Heart left ventricle (tissue), 16 donors: ENCODE data around the gene RBBP5. TPM values are rescaled to one million over a fixed set of nuclear protein-coding genes. Genes with fewer than 3 reads are reported as not detected.

Experiments
- ATAC-seq, 4 donors: fragments of 200-7000 bp; cut with Tn5 transposase; one replicate each; pipeline ENCODE4 v1.9.1; 2020 to 2022; ENCODE audit warnings: moderate library complexity in 4 of 4, mild to moderate bottlenecking in 3 of 4, moderate number of reproducible peaks in 1 of 4
- DNase-seq, 5 donors: peaks; one replicate each; pipeline ENCODE4 v3.0.0-alpha.2; 2020
- H3K27ac ChIP-seq, 12 donors: fragments of 200-600 bp; sonication (generic) in 4 of 12; one replicate each; pipeline versions ENCODE4 v1.5.0 to v1.8.0; 2016 to 2022; ENCODE audit warnings: mild to moderate bottlenecking in 2 of 12
- H3K27me3 ChIP-seq, 9 donors: fragments of 200-600 bp; sonication (generic) in 2 of 9; one replicate each; pipeline versions ENCODE4 v1.5.1 to v1.8.0; 2016 to 2022; ENCODE audit warnings: mild to moderate bottlenecking in 3 of 9
- H3K36me3 ChIP-seq, 9 donors: fragments of 200-600 bp; sonication (generic) in 2 of 9; one replicate each; pipeline versions ENCODE4 v1.5.0 to v1.8.0; 2018 to 2022; ENCODE audit warnings: mild to moderate bottlenecking in 2 of 9
- H3K4me1 ChIP-seq, 12 donors: fragments of 200-600 bp; sonication (generic) in 4 of 12; one replicate each; pipeline versions ENCODE4 v1.5.0 to v1.8.0; 2016 to 2022; ENCODE audit warnings: mild to moderate bottlenecking in 3 of 12
- H3K4me3 ChIP-seq, 12 donors: fragments of 200-600 bp; sonication (generic) in 4 of 12; one replicate each; pipeline versions ENCODE4 v1.5.0 to v1.8.0; 2017 to 2022; ENCODE audit warnings: mild to moderate bottlenecking in 9 of 12, moderate library complexity in 4 of 12
- H3K9me3 ChIP-seq, 12 donors: fragments of 200-600 bp; sonication (generic) in 4 of 12; one replicate each; pipeline versions ENCODE4 v1.5.0 to v1.8.0; 2016 to 2022; ENCODE audit warnings: mild to moderate bottlenecking in 1 of 12
- POLR2A ChIP-seq, 2 donors: fragments of 450-650 bp; IDR thresholded peaks; one replicate each; pipeline ENCODE4 v1.6.1; 2017; ENCODE audit warnings: antibody characterized with exemption in 2 of 2, mild to moderate bottlenecking in 2 of 2, moderate library complexity in 2 of 2
- WGBS, 4 donors: extraction: QIAGEN DNeasy Blood & Tissue Kit in 2 of 4; methylation state at CpG; one replicate each; pipeline versions ENCODE4 v1.1.5 to v1.1.7; 2013 to 2018; 5-methylcytosine and 5-hydroxymethylcytosine counted together
- intact Hi-C, 10 donors: fragments of 100-400 bp; cut with DNase I; formaldehyde crosslinking; loops; one replicate each; pipeline versions ENCODE4 v1.11.1 to v1.14.2; 2022
- polyA plus RNA-seq, 2 donors: library from polyadenylated mRNA; stranded (reverse); fragments of 200-250 nt; gene quantifications; one replicate each; pipeline ENCODE4 v1.2.3, GENCODE V29; 2013
- total RNA-seq, 9 donors: library from RNA; depleted of rRNA in 2 of 9; stranded (reverse); fragments of >200 nt in 2 of 9; fragmentation: NEBNext Ultra II Directional in 3 of 9; extraction: Animal tissue kit (Norgen Biotek cat#: 25700) in 3 of 9; gene quantifications; one replicate each; pipeline versions ENCODE4 v1.1.0 to v1.2.4, GENCODE V29; 2016 to 2023
- TF ChIP-seq, protein P1 (sequence below), 12 donors: fragments of 200-600 bp; sonication (generic) in 4 of 12; IDR thresholded peaks; one replicate each; pipeline versions ENCODE4 v1.5.0 to v1.8.0; 2018 to 2022; ENCODE audit warnings: antibody characterized with exemption in 12 of 12, mild to moderate bottlenecking in 5 of 12
- donor health status: ischemic (EF 13 %, LVEDD 7.1; RV severe dilation, severe dysfunction).
- donor health status: healthy with polysubstance abuse.
- donor health status: DM: no; HTN: yes; CAD: no.
- donor health status: DM: no; HTN: no; CAD: no.
- donor health status: ischemic (EF 25% LVEDD 6.9; RV normal size, moderate dysfunction).
- donor health status: ischemic (EF 25% LVEDD 5.7; RV mildly dilated, moderate dysfunction).
- donor health status: healthy.
- donor health status: DM: yes; HTN: yes; CAD: no.
- donor health status: ischemic (EF 35%, LVEDD 5.7; RV mildly dilated, moderate dysfunction).
- donor health status: nonischemic (EF 11% LVEDD 7.7; RV severe dilation, severe dysfunction).
- donor health status: DM: yes; HTN: yes; CAD: no.
- donor health status: PGD.
- donor health status: ischemic (EF 29% LVEDD 5.4; RV normal size, mild dysfunction).
- donor health status: nonischemic (EF 23%, LVEDD 6.1; RV moderate dilation, normal function).

Gene RBBP5
- total and polyA plus RNA-seq, 11 donors = 3.8 to 12.1 (median 9.5) TPM

DNA sequence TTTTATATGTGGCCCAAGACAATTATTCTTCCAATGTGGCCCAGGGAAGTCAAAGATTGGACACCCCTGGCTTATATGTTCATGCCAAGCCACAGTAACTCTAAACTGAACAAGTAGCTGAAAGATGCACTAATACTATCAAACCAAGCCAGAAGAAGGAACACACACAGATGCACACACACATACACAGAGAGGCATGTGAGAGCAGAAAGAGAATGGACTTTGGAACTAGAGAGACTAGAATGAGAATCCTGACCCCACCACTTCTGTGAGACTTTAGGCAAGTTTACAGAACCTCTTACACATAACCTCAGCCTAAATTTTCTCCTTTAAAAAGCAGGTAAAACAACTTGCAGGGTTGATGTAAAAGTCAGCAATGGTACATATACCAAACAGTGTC lies 26.4 kb downstream of the RBBP5 start:
- ATAC-seq (no peak), DNase-seq (no peak)
- H3K9me3 ChIP-seq = no peaks in the 10 kb centered on the region
- no peaks in the 10 kb centered on the region for H3K4me1 ChIP-seq
- no peak overlapping the region for H3K27ac ChIP-seq
- H3K36me3 ChIP-seq = peaks cover 0 to 98% (median 95%) of the 10 kb centered on the region in 9 donors
- no peak for TF ChIP-seq POLR2A (IDR thresholded peaks at IDR 0.05)
- TF ChIP-seq, protein P1, sequence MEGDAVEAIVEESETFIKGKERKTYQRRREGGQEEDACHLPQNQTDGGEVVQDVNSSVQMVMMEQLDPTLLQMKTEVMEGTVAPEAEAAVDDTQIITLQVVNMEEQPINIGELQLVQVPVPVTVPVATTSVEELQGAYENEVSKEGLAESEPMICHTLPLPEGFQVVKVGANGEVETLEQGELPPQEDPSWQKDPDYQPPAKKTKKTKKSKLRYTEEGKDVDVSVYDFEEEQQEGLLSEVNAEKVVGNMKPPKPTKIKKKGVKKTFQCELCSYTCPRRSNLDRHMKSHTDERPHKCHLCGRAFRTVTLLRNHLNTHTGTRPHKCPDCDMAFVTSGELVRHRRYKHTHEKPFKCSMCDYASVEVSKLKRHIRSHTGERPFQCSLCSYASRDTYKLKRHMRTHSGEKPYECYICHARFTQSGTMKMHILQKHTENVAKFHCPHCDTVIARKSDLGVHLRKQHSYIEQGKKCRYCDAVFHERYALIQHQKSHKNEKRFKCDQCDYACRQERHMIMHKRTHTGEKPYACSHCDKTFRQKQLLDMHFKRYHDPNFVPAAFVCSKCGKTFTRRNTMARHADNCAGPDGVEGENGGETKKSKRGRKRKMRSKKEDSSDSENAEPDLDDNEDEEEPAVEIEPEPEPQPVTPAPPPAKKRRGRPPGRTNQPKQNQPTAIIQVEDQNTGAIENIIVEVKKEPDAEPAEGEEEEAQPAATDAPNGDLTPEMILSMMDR (IDR thresholded peaks at IDR 0.05) = no peak
- no peaks in the 10 kb centered on the region for H3K27me3 ChIP-seq
- no peak overlapping the region for H3K4me3 ChIP-seq
- intact Hi-C loops = loop anchor here in 1 of 10 donors (10.0 kb wide), 1 partner anchor 551 kb away; no protein-coding TSS in a partner anchor

DNA sequence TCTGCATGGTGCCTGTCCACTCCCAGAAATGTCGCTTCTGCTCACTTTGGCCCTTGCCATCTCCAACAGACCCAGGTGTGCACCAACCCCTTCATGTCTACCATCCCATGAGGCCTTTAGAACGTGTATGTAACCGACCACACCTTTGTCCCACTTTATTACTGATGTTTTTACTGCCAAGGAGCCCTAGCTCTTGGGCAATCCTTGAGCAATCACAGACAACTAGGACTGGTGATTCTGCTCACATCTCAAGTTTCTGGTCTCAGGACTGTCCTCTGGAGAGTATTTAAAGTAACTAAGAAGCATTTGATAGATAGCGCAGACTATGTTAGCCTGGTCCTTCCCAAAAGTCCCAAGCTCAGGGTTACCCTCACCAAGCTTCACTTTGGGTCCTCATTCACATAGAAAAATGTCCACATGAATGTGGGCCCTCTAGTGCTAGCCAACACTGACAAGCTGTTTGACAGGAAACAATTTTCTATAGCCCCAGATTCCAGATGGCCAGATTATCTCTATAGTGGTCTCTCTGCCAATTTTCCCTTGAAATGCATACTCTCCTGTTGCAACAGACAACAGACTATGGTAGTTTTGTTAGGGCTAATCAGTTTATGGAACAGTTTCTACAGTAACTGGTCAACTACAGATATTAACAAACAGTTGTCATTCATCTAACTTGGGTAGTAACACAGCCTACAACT lies 30.6 kb downstream of the RBBP5 start:
- Histone ChIP-seq H3K27ac (no peak overlapping the region), H3K4me1 (no peaks in the 10 kb centered on the region), H3K9me3 (no peaks in the 10 kb centered on the region), H3K27me3 (no peaks in the 10 kb centered on the region), H3K4me3 (no peak overlapping the region), H3K36me3 (peaks cover 0 to 98% (median 92%) of the 10 kb centered on the region in 9 donors)
- TF ChIP-seq, protein P1 (IDR thresholded peaks at IDR 0.05) = no peak
- no peak for TF ChIP-seq POLR2A (IDR thresholded peaks at IDR 0.05)
- no peak for ATAC-seq
- intact Hi-C loops = loop anchor here in 1 of 10 donors (10.0 kb wide), 1 partner anchor 546 kb away; no protein-coding TSS in a partner anchor
- DNase-seq = no peak
- WGBS, 4 donors = 88 to 94% (median 91%) methylated on average over 4 of the region's 4 CpGs

DNA sequence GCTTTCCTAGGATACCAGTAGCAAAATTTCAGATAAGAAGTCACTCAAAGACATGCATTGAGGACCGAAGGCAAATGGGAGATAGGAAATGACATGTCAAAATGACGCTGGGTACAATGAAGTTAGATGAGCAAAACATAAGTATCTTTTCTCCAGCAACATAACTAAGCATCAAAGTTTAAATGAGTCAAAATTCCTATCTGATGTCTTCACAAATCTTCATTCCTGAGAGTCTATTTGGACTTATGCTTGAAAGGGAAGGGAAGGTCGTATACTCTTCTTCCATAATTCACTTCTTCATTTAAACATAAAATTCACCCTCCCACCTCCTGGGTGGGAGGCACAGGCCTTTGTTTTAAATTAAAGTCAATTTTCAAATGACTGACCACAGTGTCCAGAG lies 33.4 kb downstream of the RBBP5 start:
- Histone ChIP-seq H3K4me3 (no peak overlapping the region), H3K27ac (no peak overlapping the region), H3K27me3 (no peaks in the 10 kb centered on the region), H3K36me3 (peaks cover 0 to 99% (median 83%) of the 10 kb centered on the region in 9 donors), H3K4me1 (no peaks in the 10 kb centered on the region), H3K9me3 (no peaks in the 10 kb centered on the region)
- intact Hi-C loops = no loop called here
- TF ChIP-seq POLR2A (IDR thresholded peaks at IDR 0.05) = no peak
- TF ChIP-seq, protein P1 (IDR thresholded peaks at IDR 0.05) = no peak
- ATAC-seq (no peak), DNase-seq (no peak)
- WGBS, 4 donors = 86 to 91% (median 89%) methylated on average over 3 of the region's 3 CpGs

DNA sequence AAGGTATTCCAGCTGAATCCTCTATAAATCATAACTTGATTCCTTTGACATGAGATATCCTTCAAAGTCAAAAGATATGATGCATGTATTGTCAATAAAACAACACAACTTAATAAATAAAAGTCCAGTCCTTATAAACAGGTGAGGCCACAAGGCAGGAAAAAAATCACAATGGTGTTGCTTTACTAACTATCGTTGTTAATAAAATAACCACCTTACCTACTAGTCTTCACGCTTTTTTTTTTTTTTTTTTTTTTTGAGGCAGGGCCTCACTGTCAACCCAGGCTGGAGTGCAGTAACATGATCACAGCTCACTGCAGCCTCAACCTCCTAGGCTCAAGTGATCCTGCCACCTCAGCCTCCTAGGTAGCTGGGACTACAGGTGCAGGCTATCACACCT lies 37.4 kb downstream of the RBBP5 start, which contains the start of gene TMEM81:
Gene TMEM81, minus strand, starts transcription at position 101 of the 400 bp plus-strand sequence. CDS start 140 bp downstream, outside the sequence.
- intact Hi-C loops = no loop called here
- DNase-seq (no peak), ATAC-seq (no peak)
- WGBS, 4 donors = 94 to 100% (median 97%) methylated on average over 2 of the region's 2 CpGs
- Histone ChIP-seq H3K36me3 (peaks cover 0 to 68% (median 59%) of the 10 kb centered on the region in 9 donors), H3K27ac (no peak within 1 kb of the TSS), H3K9me3 (no peaks in the 10 kb centered on the region), H3K27me3 (no peaks in the 10 kb centered on the region), H3K4me3 (no peak within 1 kb of the TSS), H3K4me1 (no peaks in the 10 kb centered on the region)
- TF ChIP-seq, protein P1 (IDR thresholded peaks at IDR 0.05) = no peak
- no peak for TF ChIP-seq POLR2A (IDR thresholded peaks at IDR 0.05)
